Gastroesophageal sphincter (tissue), 4 donors: ENCODE results near the gene GPR78. TPM values are rescaled to one million over a fixed set of nuclear protein-coding genes. Genes with fewer than 3 reads are reported as not detected.

Experiments used
- ATAC-seq: fragments of 150-250 bp; one replicate; pipeline ENCODE4 v1.9.1; 2016; ENCODE audit warnings: mild to moderate bottlenecking, moderate library complexity
- H3K27ac ChIP-seq, 4 donors: fragments of 200-600 bp; sonication (generic) in 3 of 4; 1 replicate in 3 of 4; 2 replicates in 1 of 4; pipeline ENCODE4 v1.5.1; 2016 to 2019
- H3K27me3 ChIP-seq: fragments of 200-600 bp; sonication (generic); one replicate; pipeline ENCODE4 v1.5.1; 2019
- H3K36me3 ChIP-seq, 2 donors: fragments of 200-600 bp; sonication (generic); one replicate each; pipeline ENCODE4 v1.5.1; 2019; ENCODE audit warnings: control low read depth in 1 of 2
- H3K4me1 ChIP-seq, 3 donors: fragments of 200-600 bp; sonication (generic); 1 replicate in 2 of 3; 2 replicates in 1 of 3; pipeline ENCODE4 v1.5.1; 2016 to 2019; ENCODE audit warnings: control low read depth in 2 of 3
- H3K4me3 ChIP-seq, 2 donors: fragments of 200-600 bp; sonication (generic); one replicate each; pipeline ENCODE4 v1.5.1; 2019; ENCODE audit warnings: mild to moderate bottlenecking in 1 of 2, moderate library complexity in 1 of 2
- H3K9me3 ChIP-seq, 3 donors: fragments of 200-600 bp; sonication (generic); one replicate each; pipeline ENCODE4 v1.5.1; 2017 to 2019; ENCODE audit warnings: control low read depth in 2 of 3
- CTCF ChIP-seq, 4 experiments: fragments of 200-600 bp in 2 of 4; fragments of 450-650 bp in 2 of 4; sonication (generic) in 1 of 4; IDR thresholded peaks; one replicate each; pipeline ENCODE4 v1.5.1; 2017 to 2019; ENCODE audit warnings: antibody characterized with exemption in 4 of 4, mild to moderate bottlenecking in 2 of 4, moderate library complexity in 2 of 4
- EP300 ChIP-seq: sonication (generic); formaldehyde crosslinking; IDR thresholded peaks from one replicate; pipeline ENCODE4 v1.6.1; 2017; ENCODE audit warnings: antibody characterized with exemption, mild to moderate bottlenecking
- POLR2A ChIP-seq, 2 donors: fragments of 450-650 bp; IDR thresholded peaks; one replicate each; pipeline ENCODE4 v1.6.1; 2017; ENCODE audit warnings: antibody characterized with exemption in 2 of 2, mild to moderate bottlenecking in 2 of 2, moderate library complexity in 1 of 2
- POLR2AphosphoS5 ChIP-seq: sonication (generic); formaldehyde crosslinking; IDR thresholded peaks from one replicate; pipeline ENCODE4 v1.6.1; 2017; ENCODE audit warnings: antibody characterized with exemption
- WGBS, 2 donors: methylation state at CpG; one replicate each; pipeline ENCODE4 v1.1.5; 2018; ENCODE audit warnings: low coverage in 1 of 2; 5-methylcytosine and 5-hydroxymethylcytosine counted together
- total RNA-seq, 4 donors: library from RNA; depleted of rRNA; stranded (reverse); fragments of >200 nt; gene quantifications; one replicate each; pipeline ENCODE4 v1.1.0, GENCODE V29; 2016

GPR78 gene
- total RNA-seq, 4 donors from 2014 or later = not detected

GRCh38 chr4:8541981-8542715, 38.0 kb upstream of the GPR78 start:
- Histone ChIP-seq H3K9me3 (no peaks in the 10 kb centered on the region), H3K4me3 (no peak overlapping the region)
- no peak for TF ChIP-seq EP300
- no peak for TF ChIP-seq CTCF (IDR thresholded peaks at IDR 0.05)

GRCh38 chr4:8542776-8543525, 37.2 kb upstream of the GPR78 start:
- Histone ChIP-seq H3K27me3 (peaks cover 18% of the 10 kb centered on the region), H3K27ac (no peak overlapping the region), H3K4me1 (no peaks in the 10 kb centered on the region), H3K4me3 (no peak overlapping the region), H3K36me3 (no peaks in the 10 kb centered on the region), H3K9me3 (no peaks in the 10 kb centered on the region)
- 70 to 85% methylated on average over 2 to 4 of the region's 16 CpGs for WGBS, 2 donors
- no peak for TF ChIP-seq EP300
- TF ChIP-seq CTCF (IDR thresholded peaks at IDR 0.05) = no peak
- no peak for TF ChIP-seq POLR2A (IDR thresholded peaks at IDR 0.05)
- no peak for TF ChIP-seq POLR2AphosphoS5
- no peak for ATAC-seq

More at GRCh38 chr4:8541981-8542715, 38.0 kb upstream of the GPR78 start:
- WGBS, 2 donors = 75 to 87% methylated on average over 6 to 13 of the region's 17 CpGs
- H3K36me3 ChIP-seq = no peaks in the 10 kb centered on the region
- no peak overlapping the region for H3K27ac ChIP-seq
- peaks cover 12% of the 10 kb centered on the region for H3K27me3 ChIP-seq
- peaks cover 0 to 4% (median 0%) of the 10 kb centered on the region in 3 donors for H3K4me1 ChIP-seq
- no peak for ATAC-seq

- no peak overlapping the region for H3K4me3 ChIP-seq
- H3K9me3 ChIP-seq = no peaks in the 10 kb centered on the region
- H3K4me1 ChIP-seq = no peaks in the 10 kb centered on the region
- H3K27ac ChIP-seq = no peak overlapping the region
- TF ChIP-seq CTCF (IDR thresholded peaks at IDR 0.05) = no peak
- TF ChIP-seq POLR2A (IDR thresholded peaks at IDR 0.05) = no peak
- no peak for TF ChIP-seq POLR2AphosphoS5
- no peak for TF ChIP-seq EP300
- peaks cover 18% of the 10 kb centered on the region for H3K27me3 ChIP-seq
- no peak for ATAC-seq
- WGBS, 2 donors = 86 to 93% methylated on average over 6 to 10 of the region's 10 CpGs
- H3K36me3 ChIP-seq = no peaks in the 10 kb centered on the region
These were observed 36.6 kb upstream of the GPR78 start for GRCh38 chr4:8543623-8544022.

- H3K4me3 ChIP-seq = no peak overlapping the region
- H3K36me3 ChIP-seq = no peaks in the 10 kb centered on the region
- H3K4me1 ChIP-seq = no peaks in the 10 kb centered on the region
- no peak overlapping the region for H3K27ac ChIP-seq
- 86 to 100% methylated on average over 2 to 3 of the region's 3 CpGs for WGBS, 2 donors
- no peak for ATAC-seq
- H3K9me3 ChIP-seq = no peaks in the 10 kb centered on the region
- TF ChIP-seq EP300 (no peak), POLR2A (IDR thresholded peaks at IDR 0.05) (no peak)
- peaks cover 18% of the 10 kb centered on the region for H3K27me3 ChIP-seq
These were observed 35.9 kb upstream of the GPR78 start for GRCh38 chr4:8544282-8544681.

- TF ChIP-seq CTCF (IDR thresholded peaks at IDR 0.05) (no peak), POLR2AphosphoS5 (no peak), EP300 (no peak), POLR2A (IDR thresholded peaks at IDR 0.05) (no peak)
- 72 to 83% methylated on average over 6 to 23 of the region's 32 CpGs for WGBS, 2 donors
These were observed 35.3 kb upstream of the GPR78 start for GRCh38 chr4:8544741-8545438.

More at GRCh38 chr4:8544741-8545438, 35.3 kb upstream of the GPR78 start:
- no peak for ATAC-seq
- Histone ChIP-seq H3K36me3 (no peaks in the 10 kb centered on the region), H3K4me3 (no peak overlapping the region), H3K4me1 (no peaks in the 10 kb centered on the region), H3K9me3 (no peaks in the 10 kb centered on the region), H3K27ac (no peak overlapping the region), H3K27me3 (peaks cover 18% of the 10 kb centered on the region)
